ENCODE results near the gene MYO15B.
A peak's percentile ranks its signal among the peaks of the same experiment; 100 is the strongest.

MYO15B gene

GRCh38 chr17:75630071-75630917 is 42.7 kb downstream of the MYO15B start:
- Histone ChIP-seq H3K27me3 (ENCODE audit: insufficient read depth, poor library complexity, severe bottlenecking) (no peaks in the 10 kb centered on the region), H3K36me3 (ENCODE audit: low read depth) (peaks cover 18% of the 10 kb centered on the region; the same call in 1 of the 2 replicates), H3K27ac (ENCODE audit: poor library complexity, severe bottlenecking) (no peak overlapping the region), H3K9me3 (ENCODE audit: severe bottlenecking) (no peaks in the 10 kb centered on the region), H3K4me1 (ENCODE audit: insufficient read depth, poor library complexity, severe bottlenecking) (peaks cover 3% of the 10 kb centered on the region), H3K4me3 (ENCODE audit: severe bottlenecking) (no peak overlapping the region)
- no peak for TF ChIP-seq CTCF (IDR thresholded peaks at IDR 0.05; ENCODE audit: poor library complexity, severe bottlenecking)
- ATAC-seq (ENCODE audit: low read depth) = no peak
- no peak for DNase-seq (ENCODE audit: low spot score)

DNA sequence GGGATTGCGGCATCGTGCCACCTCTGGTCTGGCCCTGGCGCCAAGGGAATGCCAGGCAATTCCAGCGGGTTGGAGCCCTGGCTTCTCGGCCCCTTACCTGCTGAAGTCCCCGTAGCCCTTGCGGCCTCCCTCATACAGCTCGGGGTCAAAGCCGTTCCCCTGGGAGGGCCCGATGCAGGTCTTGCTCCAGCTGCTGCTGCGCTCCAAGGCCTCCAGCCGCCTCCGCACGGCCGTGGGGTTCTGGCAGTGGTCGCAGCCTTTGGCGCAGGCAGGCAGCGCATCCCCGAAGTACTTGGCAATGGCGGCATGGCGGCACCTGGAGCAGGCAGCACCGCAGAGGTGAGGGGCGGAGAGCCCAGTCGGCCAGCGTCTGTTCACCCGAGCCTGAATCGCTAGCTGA is 43.8 kb downstream of the MYO15B start:
- Histone ChIP-seq H3K9me3 (ENCODE audit: severe bottlenecking) (no peaks in the 10 kb centered on the region), H3K4me3 (ENCODE audit: severe bottlenecking) (no peak overlapping the region), H3K27me3 (ENCODE audit: insufficient read depth, poor library complexity, severe bottlenecking) (no peaks in the 10 kb centered on the region), H3K4me1 (ENCODE audit: insufficient read depth, poor library complexity, severe bottlenecking) (peaks cover 3% of the 10 kb centered on the region), H3K36me3 (ENCODE audit: low read depth) (peaks cover 18% of the 10 kb centered on the region; the same call in 1 of the 2 replicates), H3K27ac (ENCODE audit: poor library complexity, severe bottlenecking) (no peak overlapping the region)
- TF ChIP-seq CTCF (IDR thresholded peaks at IDR 0.05; ENCODE audit: poor library complexity, severe bottlenecking) = no peak
- DNase-seq (ENCODE audit: low spot score) (no peak), ATAC-seq (ENCODE audit: low read depth) (no peak)

DNA sequence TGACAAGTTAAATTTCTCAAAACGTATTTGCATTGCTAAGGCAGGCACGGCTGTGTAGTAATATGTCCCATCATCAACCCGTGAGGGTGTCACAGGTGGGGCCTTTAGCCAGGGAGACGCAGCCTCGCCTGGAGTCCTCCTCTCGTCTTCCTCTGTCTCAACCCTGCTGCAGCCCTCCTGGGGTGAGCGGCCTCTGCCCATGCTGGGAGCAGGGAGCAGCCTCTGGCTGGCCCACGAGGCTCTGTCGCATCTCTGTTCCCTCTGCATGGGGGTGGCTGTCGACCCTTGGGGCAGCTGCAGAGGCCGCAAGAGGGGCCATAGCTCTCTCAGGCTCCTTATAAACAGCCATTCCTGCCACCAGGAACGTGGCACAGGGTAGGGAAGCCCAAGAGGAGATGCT is 44.8 kb downstream of the MYO15B start:
- Histone ChIP-seq H3K36me3 (ENCODE audit: low read depth) (peaks cover 13% of the 10 kb centered on the region; the same call in 1 of the 2 replicates), H3K27ac (ENCODE audit: poor library complexity, severe bottlenecking) (no peak overlapping the region), H3K27me3 (ENCODE audit: insufficient read depth, poor library complexity, severe bottlenecking) (no peaks in the 10 kb centered on the region), H3K9me3 (ENCODE audit: severe bottlenecking) (no peaks in the 10 kb centered on the region), H3K4me3 (ENCODE audit: severe bottlenecking) (no peak overlapping the region), H3K4me1 (ENCODE audit: insufficient read depth, poor library complexity, severe bottlenecking) (peaks cover 3% of the 10 kb centered on the region)
- ATAC-seq (ENCODE audit: low read depth) = no peak
- no peak for DNase-seq (ENCODE audit: low spot score)
- TF ChIP-seq CTCF (IDR thresholded peaks at IDR 0.05; ENCODE audit: poor library complexity, severe bottlenecking) = no peak

DNA sequence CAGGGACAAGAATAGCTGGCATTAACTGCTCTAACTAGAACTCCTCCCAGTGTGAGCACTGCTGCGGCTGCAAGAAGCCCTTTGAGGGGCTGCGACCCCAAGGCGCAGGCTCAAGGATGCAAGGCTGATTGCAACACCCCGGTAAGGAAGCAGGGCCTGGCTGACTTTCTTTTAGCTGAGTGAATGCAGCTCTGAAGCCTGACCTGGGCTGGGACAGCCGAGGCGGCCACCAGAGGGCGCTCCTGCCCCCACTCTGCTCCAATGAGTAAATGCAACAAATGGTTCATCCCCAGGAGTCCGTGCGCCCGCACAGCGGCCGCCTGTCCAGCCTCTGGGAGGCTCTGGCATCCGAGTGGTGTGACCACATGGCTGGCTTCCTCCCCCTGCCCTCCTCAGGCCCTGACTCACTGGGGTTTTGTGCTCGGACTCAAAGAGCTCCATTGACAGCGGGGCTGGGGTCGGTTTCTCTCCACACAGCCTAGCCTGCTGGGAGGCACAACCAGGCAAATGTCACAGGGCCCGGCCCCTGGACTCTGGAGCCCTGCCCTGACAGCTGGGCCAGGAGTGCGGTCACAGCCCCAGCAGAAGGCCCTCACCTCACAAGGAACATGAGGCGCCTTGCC is 45.4 kb downstream of the MYO15B start, which contains the start of gene SMIM5:
TSS of gene SMIM5 (plus strand) at position 572 of the 623 bp plus-strand sequence. CDS start 6,768 bp downstream, outside the sequence.
- H3K4me3 ChIP-seq (ENCODE audit: severe bottlenecking) = no peak within 1 kb of the TSS
- H3K27ac ChIP-seq (ENCODE audit: poor library complexity, severe bottlenecking) = peak within 1 kb of the TSS; percentile 34
- H3K9me3 ChIP-seq (ENCODE audit: severe bottlenecking) = no peaks in the 10 kb centered on the region
- H3K36me3 ChIP-seq (ENCODE audit: low read depth) = peaks cover 13% of the 10 kb centered on the region; the same call in 1 of the 2 replicates
- no peaks in the 10 kb centered on the region for H3K27me3 ChIP-seq (ENCODE audit: insufficient read depth, poor library complexity, severe bottlenecking)
- DNase-seq (ENCODE audit: low spot score) (no peak), ATAC-seq (ENCODE audit: low read depth) (peak; percentile 68)
- peak; percentile 82 for TF ChIP-seq CTCF (IDR thresholded peaks at IDR 0.05; ENCODE audit: poor library complexity, severe bottlenecking)
- H3K4me1 ChIP-seq (ENCODE audit: insufficient read depth, poor library complexity, severe bottlenecking) = peaks cover 3% of the 10 kb centered on the region

Measured in RWPE2 (cell line).